Gastroesophageal sphincter (tissue), 3 donors: Measurements from ENCODE around the gene KRT71.

Experiments used
- CTCF ChIP-seq, 4 experiments: fragments of 200-600 bp in 2 of 4; fragments of 450-650 bp in 2 of 4; sonication (generic) in 1 of 4; IDR thresholded peaks; one replicate each; pipeline ENCODE4 v1.5.1; 2017 to 2019; ENCODE audit warnings: antibody characterized with exemption in 4 of 4, mild to moderate bottlenecking in 2 of 4, moderate library complexity in 2 of 4
- POLR2AphosphoS5 ChIP-seq: sonication (generic); formaldehyde crosslinking; IDR thresholded peaks from one replicate; pipeline ENCODE4 v1.6.1; 2017; ENCODE audit warnings: antibody characterized with exemption

GRCh38 chr12:52568111-52568510 lies 15.2 kb upstream of the KRT71 start:
- TF ChIP-seq CTCF (IDR thresholded peaks at IDR 0.05), result no peak
- TF ChIP-seq POLR2AphosphoS5, result no peak
